ENCODE data around the gene SGMS1.

- TF ChIP-seq EP300 (IDR thresholded peaks at IDR 0.05; ENCODE audit: borderline replicate concordance in 1 of 2, low read depth in 1 of 2, low read length in 1 of 2), result no peak
- TF ChIP-seq NFIC (IDR thresholded peaks at IDR 0.05; ENCODE audit: borderline replicate concordance), result no peak
- TF ChIP-seq CTCF (IDR thresholded peaks at IDR 0.05), result no peak
- TF ChIP-seq, protein P1, sequence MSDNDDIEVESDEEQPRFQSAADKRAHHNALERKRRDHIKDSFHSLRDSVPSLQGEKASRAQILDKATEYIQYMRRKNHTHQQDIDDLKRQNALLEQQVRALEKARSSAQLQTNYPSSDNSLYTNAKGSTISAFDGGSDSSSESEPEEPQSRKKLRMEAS (IDR thresholded peaks at IDR 0.05; ENCODE audit: low read depth), result no peak
Measured at GRCh38 chr10:50390302-50390701, 233.5 kb downstream of the SGMS1 start.
